Karpas-422 (cell line): ENCODE data around the gene TRAK1. TPM values are rescaled to one million over a fixed set of nuclear protein-coding genes. Genes with fewer than 3 reads are reported as not detected.

Experiments used
- DNase-seq: peaks from one replicate; pipeline ENCODE4 v3.0.0-alpha.2; 2015
- H2AFZ ChIP-seq: fragments of 200-600 bp; sonication (generic); 2 replicates; pipeline ENCODE4 v1.6.1; 2014; ENCODE audit warnings: antibody characterized with exemption, low read length, mixed read lengths
- H3K27ac ChIP-seq: fragments of 200-600 bp; sonication (generic); 2 replicates; pipeline ENCODE4 v1.5.1; 2014; ENCODE audit warnings: mild to moderate bottlenecking, low read length, moderate library complexity
- H3K27me3 ChIP-seq: fragments of 200-600 bp; sonication (generic); 2 replicates; pipeline ENCODE4 v1.6.1; 2014; ENCODE audit warnings: low read length, mixed read lengths
- H3K36me3 ChIP-seq: fragments of 200-600 bp; sonication (generic); 2 replicates; pipeline ENCODE4 v1.6.1; 2014; ENCODE audit warnings: low read length, mixed read lengths; ENCODE audit not compliant: insufficient read depth
- H3K4me1 ChIP-seq: fragments of 200-600 bp; sonication (generic); 2 replicates; pipeline ENCODE4 v1.6.1; 2014; ENCODE audit warnings: mild to moderate bottlenecking, low read length, mixed read lengths
- H3K4me2 ChIP-seq: fragments of 200-600 bp; sonication (generic); 2 replicates; pipeline ENCODE4 v1.6.1; 2014; ENCODE audit warnings: low read length, low read depth, mild to moderate bottlenecking; ENCODE audit not compliant: poor library complexity, severe bottlenecking
- H3K4me3 ChIP-seq: fragments of 200-600 bp; sonication (generic); 2 replicates; pipeline ENCODE4 v1.5.1; 2014; ENCODE audit warnings: mild to moderate bottlenecking, antibody characterized with exemption, low read length, mixed read lengths
- H3K79me2 ChIP-seq: fragments of 200-600 bp; sonication (generic); 2 replicates; pipeline ENCODE4 v1.6.1; 2014; ENCODE audit warnings: mild to moderate bottlenecking, low read length, mixed read lengths
- H3K9ac ChIP-seq: fragments of 200-600 bp; sonication (generic); 2 replicates; pipeline ENCODE4 v1.6.0; 2014; ENCODE audit warnings: low read length
- H3K9me2 ChIP-seq: fragments of 200-600 bp; sonication (generic), shearing (Covaris generic); replicated peaks from 2 replicates; pipeline ENCODE4 v1.6.0; 2014; ENCODE audit warnings: mild to moderate bottlenecking, low read length, moderate library complexity; ENCODE audit not compliant: insufficient read depth
- H3K9me3 ChIP-seq: fragments of 300-700, 200-600 bp; sonication (generic); 2 replicates; pipeline ENCODE4 v1.6.1; 2014; ENCODE audit warnings: low read length, mixed read lengths
- H4K20me1 ChIP-seq: fragments of 200-600 bp; sonication (generic); 2 replicates; pipeline ENCODE4 v1.6.1; 2014; ENCODE audit warnings: mild to moderate bottlenecking, antibody characterized with exemption, low read length, low read depth; ENCODE audit not compliant: insufficient read depth
- total RNA-seq: library from RNA; depleted of rRNA; stranded (reverse); fragments of >200 nt; shearing (Covaris generic); gene quantifications from 2 replicates; pipeline ENCODE4 v1.2.3, GENCODE V29; 2014; ENCODE audit warnings: low replicate concordance

The TRAK1 gene
- total RNA-seq, 1 experiment from 2014 or later: 72.8 TPM

DNA sequence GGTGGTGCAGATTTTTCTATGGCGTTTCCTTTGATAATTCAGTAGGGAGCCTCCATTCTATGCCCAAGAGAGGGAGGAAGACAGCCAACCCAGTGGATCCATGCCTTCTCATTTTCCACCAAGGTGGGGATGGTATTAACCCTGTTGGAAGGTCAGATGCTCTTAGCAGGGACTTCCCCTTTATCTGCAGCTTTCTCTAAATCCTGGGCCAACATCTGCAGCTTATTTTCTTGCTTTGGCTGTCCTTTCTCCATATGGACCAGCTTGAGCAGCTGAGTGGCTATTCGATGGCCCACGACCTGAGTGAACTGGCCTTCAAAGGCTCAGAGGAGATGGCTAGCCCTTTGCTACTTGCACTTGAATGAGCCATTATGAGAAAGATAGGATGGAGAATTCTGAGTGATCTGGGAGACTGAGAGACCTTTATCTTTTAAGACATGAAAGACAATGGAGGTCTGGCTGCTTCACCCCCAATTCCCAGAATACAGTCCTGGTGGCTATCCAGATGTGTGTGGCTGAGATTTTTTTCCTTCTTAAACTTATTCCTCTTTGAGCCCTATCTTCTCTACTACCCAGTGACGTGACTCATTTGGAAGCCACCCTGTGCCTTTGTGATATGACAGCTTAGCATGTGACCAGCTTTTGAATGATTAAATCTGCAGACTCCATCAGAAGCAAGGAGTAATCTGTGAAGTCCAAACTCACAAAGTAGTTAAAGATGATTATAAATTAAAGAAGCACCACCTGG is 39.6 kb upstream of the TRAK1 start:
- peak overlapping the region; percentile 52 for H3K4me2 ChIP-seq
- no peak overlapping the region for H2AFZ ChIP-seq
- H3K4me1 ChIP-seq: peaks cover 83% of the 10 kb centered on the region
- peak overlapping the region; percentile 46 for H3K9ac ChIP-seq
- H4K20me1 ChIP-seq: peaks cover 6% of the 10 kb centered on the region; the same call in 1 of the 2 replicates
- H3K9me3 ChIP-seq: no peaks in the 10 kb centered on the region
- peaks cover 4% of the 10 kb centered on the region; the same call in 1 of the 2 replicates for H3K36me3 ChIP-seq
- DNase-seq: peak; percentile 62
- no peaks in the 10 kb centered on the region for H3K9me2 ChIP-seq
- peak overlapping the region; percentile 76 for H3K27ac ChIP-seq
- H3K27me3 ChIP-seq: no peaks in the 10 kb centered on the region
- H3K79me2 ChIP-seq: peaks cover 92% of the 10 kb centered on the region
- peak overlapping the region; percentile 11; the same call in 1 of the 2 replicates for H3K4me3 ChIP-seq

DNA sequence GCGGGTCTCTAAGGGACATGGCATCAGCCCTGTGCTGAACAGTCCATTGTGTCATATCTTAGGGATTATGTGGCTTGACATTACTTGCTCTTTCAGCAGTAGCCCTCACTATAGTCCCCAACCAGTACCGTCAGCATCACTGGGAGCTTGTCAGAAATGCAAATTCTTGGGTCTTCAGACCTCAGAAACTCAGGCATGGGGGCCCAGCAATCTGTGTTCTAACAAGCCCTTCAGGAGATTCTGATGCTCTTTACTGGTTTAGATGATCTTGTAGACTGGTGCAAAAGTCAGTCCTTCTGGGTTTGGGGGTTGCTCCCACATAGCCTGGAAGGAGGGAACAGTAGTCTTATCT is 39.0 kb upstream of the TRAK1 start:
- peak overlapping the region; percentile 52 for H3K4me2 ChIP-seq
- peaks cover 4% of the 10 kb centered on the region; the same call in 1 of the 2 replicates for H3K36me3 ChIP-seq
- no peaks in the 10 kb centered on the region for H3K9me3 ChIP-seq
- H3K27ac ChIP-seq: peak overlapping the region; percentile 76
- no peaks in the 10 kb centered on the region for H3K27me3 ChIP-seq
- peak overlapping the region; percentile 11; the same call in 1 of the 2 replicates for H3K4me3 ChIP-seq
- H4K20me1 ChIP-seq: peaks cover 6% of the 10 kb centered on the region; the same call in 1 of the 2 replicates
- peak; percentile 80 for DNase-seq
- peaks cover 92% of the 10 kb centered on the region for H3K79me2 ChIP-seq
- H3K9ac ChIP-seq: peak overlapping the region; percentile 46
- H3K4me1 ChIP-seq: peaks cover 83% of the 10 kb centered on the region
- no peaks in the 10 kb centered on the region for H3K9me2 ChIP-seq
- H2AFZ ChIP-seq: no peak overlapping the region

DNA sequence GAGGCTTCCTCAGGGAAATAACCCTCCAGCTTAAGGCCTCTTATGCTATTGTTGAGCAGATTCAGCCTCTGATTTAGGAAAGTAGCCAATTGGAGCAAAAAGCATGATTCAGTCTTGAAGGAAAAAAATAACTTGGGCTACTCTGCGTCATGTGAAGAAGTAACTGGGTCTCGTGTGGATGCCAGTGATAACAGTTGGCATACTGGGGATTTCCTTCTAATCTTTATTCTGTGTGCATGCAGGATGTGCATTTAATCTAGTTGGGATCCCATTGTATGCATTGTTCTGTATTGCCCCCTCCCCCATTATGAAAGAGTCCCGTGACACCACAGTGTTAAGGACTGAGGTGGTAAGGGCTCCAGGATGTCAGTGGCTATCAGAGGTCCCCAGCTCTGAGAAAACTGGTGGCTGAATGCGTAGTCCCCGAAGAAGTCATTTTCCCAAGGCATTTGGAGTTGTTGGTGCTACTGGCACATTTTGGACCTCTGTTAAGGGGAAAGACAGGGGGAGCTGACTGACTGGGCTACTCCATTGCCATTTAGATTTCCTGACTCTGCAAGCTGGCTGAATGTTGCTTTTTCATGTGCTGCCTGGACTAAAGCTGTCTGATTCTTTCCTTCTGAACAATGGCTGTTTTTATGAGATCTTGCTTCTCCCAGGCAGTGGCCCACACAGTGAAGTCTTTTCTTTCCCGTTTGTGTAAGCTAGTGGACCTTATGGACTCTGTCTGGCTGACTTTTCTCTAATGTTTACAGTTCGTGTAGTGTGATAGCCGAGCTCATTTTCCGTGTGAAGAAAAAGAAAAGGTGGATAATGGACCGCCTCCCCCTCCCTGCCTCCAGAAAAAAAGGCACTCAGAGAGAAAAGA is 38.4 kb upstream of the TRAK1 start:
- no peaks in the 10 kb centered on the region for H3K9me3 ChIP-seq
- H3K4me2 ChIP-seq: peak overlapping the region; percentile 52
- H3K4me1 ChIP-seq: peaks cover 83% of the 10 kb centered on the region
- H3K9me2 ChIP-seq: no peaks in the 10 kb centered on the region
- no peak overlapping the region for H2AFZ ChIP-seq
- peaks cover 4% of the 10 kb centered on the region; the same call in 1 of the 2 replicates for H3K36me3 ChIP-seq
- peaks cover 6% of the 10 kb centered on the region; the same call in 1 of the 2 replicates for H4K20me1 ChIP-seq
- no peak for DNase-seq
- peak overlapping the region; percentile 46 for H3K9ac ChIP-seq
- peaks cover 92% of the 10 kb centered on the region for H3K79me2 ChIP-seq
- H3K27me3 ChIP-seq: no peaks in the 10 kb centered on the region
- H3K4me3 ChIP-seq: peak overlapping the region; percentile 11; the same call in 1 of the 2 replicates
- H3K27ac ChIP-seq: peak overlapping the region; percentile 76

- no peak overlapping the region for H3K4me3 ChIP-seq
- H3K4me1 ChIP-seq: peaks cover 83% of the 10 kb centered on the region
- H2AFZ ChIP-seq: no peak overlapping the region
- no peaks in the 10 kb centered on the region for H3K9me3 ChIP-seq
- peaks cover 92% of the 10 kb centered on the region for H3K79me2 ChIP-seq
- no peak overlapping the region for H3K9ac ChIP-seq
- no peaks in the 10 kb centered on the region for H3K27me3 ChIP-seq
- no peak for DNase-seq
- no peaks in the 10 kb centered on the region for H3K9me2 ChIP-seq
- peaks cover 6% of the 10 kb centered on the region; the same call in 1 of the 2 replicates for H4K20me1 ChIP-seq
- H3K4me2 ChIP-seq: no peak overlapping the region
- peaks cover 4% of the 10 kb centered on the region; the same call in 1 of the 2 replicates for H3K36me3 ChIP-seq
- H3K27ac ChIP-seq: peak overlapping the region; percentile 59
Measured at GRCh38 chr3:42053476-42053875, 37.7 kb upstream of the TRAK1 start.

DNA sequence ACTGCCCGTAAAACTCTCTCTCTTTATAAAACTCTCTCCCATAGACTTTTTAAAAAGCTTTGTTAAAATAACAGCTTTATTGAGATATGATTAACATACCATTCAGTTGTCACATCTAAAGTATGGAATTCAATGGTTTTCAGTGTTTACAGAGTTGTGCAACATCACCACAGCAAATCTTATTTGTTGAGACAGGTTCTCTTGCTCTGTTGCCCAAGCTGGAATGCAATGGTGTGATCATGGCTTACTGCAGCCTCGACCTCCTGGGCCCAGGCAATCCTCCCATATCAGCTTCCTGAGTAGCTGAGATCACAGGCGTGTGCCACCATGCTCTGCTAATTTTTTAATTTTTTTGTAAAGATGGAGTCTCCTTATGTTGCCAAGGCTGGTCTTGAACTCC is 35.9 kb upstream of the TRAK1 start:
- peaks cover 85% of the 10 kb centered on the region for H3K4me1 ChIP-seq
- no peak for DNase-seq
- H3K4me2 ChIP-seq: no peak overlapping the region

DNA sequence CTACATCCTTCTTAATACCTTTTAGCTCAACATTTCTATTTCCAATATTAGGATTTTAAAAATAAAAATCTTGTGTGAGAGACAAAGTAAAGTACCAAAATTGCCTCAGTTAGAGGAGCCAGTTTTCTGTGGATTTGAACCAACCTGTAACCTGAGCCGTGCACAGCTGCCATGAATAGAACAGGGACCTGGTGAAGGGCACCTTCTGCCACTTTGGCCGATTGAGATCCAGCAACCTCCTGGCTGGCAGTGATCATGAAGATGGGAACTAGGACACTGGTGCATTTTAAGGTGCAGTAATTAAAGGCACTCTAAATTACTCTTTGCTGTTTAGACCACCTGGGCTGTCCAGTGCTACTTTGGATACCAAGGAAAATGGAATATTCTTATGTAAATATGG is 34.3 kb upstream of the TRAK1 start:
- Histone ChIP-seq H3K36me3 (peaks cover 4% of the 10 kb centered on the region; the same call in 1 of the 2 replicates), H4K20me1 (peaks cover 1% of the 10 kb centered on the region; the same call in 1 of the 2 replicates), H3K4me3 (peak overlapping the region; percentile 56), H3K79me2 (peaks cover 98% of the 10 kb centered on the region), H3K4me2 (peak overlapping the region; percentile 77), H2AFZ (no peak overlapping the region), H3K9me3 (no peaks in the 10 kb centered on the region), H3K9me2 (no peaks in the 10 kb centered on the region), H3K9ac (peak overlapping the region; percentile 66), H3K27ac (peak overlapping the region; percentile 92), H3K4me1 (peaks cover 85% of the 10 kb centered on the region), H3K27me3 (no peaks in the 10 kb centered on the region)
- DNase-seq: peak; percentile 70

More for the DNA sequence above, 35.9 kb upstream of the TRAK1 start:
- Histone ChIP-seq H3K4me3 (no peak overlapping the region), H3K79me2 (peaks cover 93% of the 10 kb centered on the region), H3K36me3 (peaks cover 4% of the 10 kb centered on the region; the same call in 1 of the 2 replicates), H3K9me2 (no peaks in the 10 kb centered on the region), H3K27ac (0 out of 2 replicates have a peak overlapping the region, but pooled peaks have one; percentile 9), H3K9me3 (no peaks in the 10 kb centered on the region), H4K20me1 (peaks cover 6% of the 10 kb centered on the region; the same call in 1 of the 2 replicates), H3K9ac (no peak overlapping the region), H2AFZ (no peak overlapping the region), H3K27me3 (no peaks in the 10 kb centered on the region)

DNA sequence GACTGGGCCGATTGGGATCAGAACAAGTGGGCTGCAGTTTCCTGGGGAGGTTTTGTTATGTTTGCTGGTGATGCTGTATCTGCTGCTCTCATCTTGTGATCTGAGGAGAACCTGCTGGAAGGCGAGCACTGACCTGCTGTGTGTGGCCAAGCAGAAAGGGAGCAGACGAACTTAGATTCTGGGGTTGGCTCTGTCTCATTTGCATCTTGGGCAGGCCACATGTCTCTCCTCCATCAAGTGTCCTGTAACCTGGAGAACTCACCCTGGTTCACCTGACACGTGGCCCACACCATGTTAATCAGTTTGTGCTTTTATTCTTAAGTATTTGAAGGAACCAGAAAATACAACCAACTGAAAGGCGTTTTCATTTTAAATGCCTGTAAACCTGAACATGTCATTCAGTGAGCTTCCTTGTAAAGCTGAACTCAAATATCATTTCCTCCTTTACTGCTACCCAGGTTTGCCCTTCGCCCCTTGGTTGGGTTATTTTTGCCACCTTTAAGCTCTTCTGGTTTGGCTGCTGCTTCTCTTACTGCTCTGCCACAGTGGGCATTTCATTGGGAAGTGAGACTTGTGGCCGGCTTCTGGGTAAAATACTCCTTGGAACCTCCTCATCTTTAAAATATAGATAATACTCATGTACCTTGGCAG is 33.5 kb upstream of the TRAK1 start:
- H4K20me1 ChIP-seq: no peaks in the 10 kb centered on the region
- H3K36me3 ChIP-seq: peaks cover 4% of the 10 kb centered on the region; the same call in 1 of the 2 replicates
- no peaks in the 10 kb centered on the region for H3K9me3 ChIP-seq
- peak overlapping the region; percentile 77 for H3K4me2 ChIP-seq
- no peak overlapping the region for H2AFZ ChIP-seq
- peaks cover 82% of the 10 kb centered on the region for H3K4me1 ChIP-seq
- peak overlapping the region; percentile 92 for H3K27ac ChIP-seq
- H3K9ac ChIP-seq: peak overlapping the region; percentile 66
- peak; percentile 85 for DNase-seq
- peak overlapping the region; percentile 56 for H3K4me3 ChIP-seq
- H3K9me2 ChIP-seq: no peaks in the 10 kb centered on the region
- no peaks in the 10 kb centered on the region for H3K27me3 ChIP-seq
- peaks cover 98% of the 10 kb centered on the region for H3K79me2 ChIP-seq
